Keratinocyte (primary cell): ENCODE data around the gene CACHD1. TPM values are rescaled to one million over a fixed set of nuclear protein-coding genes. Genes with fewer than 3 reads are reported as not detected.

ENCODE experiments used
- DNase-seq: peaks from one replicate; pipeline ENCODE4 v3.0.0-alpha.2; 2011; ENCODE audit warnings: low read depth, missing footprints, low spot score
- FAIRE-seq: peaks from 2 replicates; lab custom pipeline; 2011; peaks lifted over from hg19 to GRCh38; lab: Jason Lieb, UNC
- H2AFZ ChIP-seq: 2 replicates; pipeline ENCODE4 v1.6.0; 2012; ENCODE audit warnings: low read length, control low read depth, inconsistent platforms; ENCODE audit not compliant: control insufficient read depth
- H3K27ac ChIP-seq: 2 replicates; pipeline ENCODE4 v1.5.1; 2011; ENCODE audit warnings: low read length; ENCODE audit not compliant: control insufficient read depth, insufficient read depth
- H3K27me3 ChIP-seq: 3 replicates; pipeline ENCODE4 v1.6.0; 2011; ENCODE audit warnings: low read length; ENCODE audit not compliant: control insufficient read depth, insufficient read depth; ENCODE audit errors: extremely low read depth
- H3K36me3 ChIP-seq, 2 experiments: 2 replicates in 1 of 2; 3 replicates in 1 of 2; pipeline ENCODE4 v1.5.1; 2011; ENCODE audit warnings: low read length in 2 of 2, mild to moderate bottlenecking in 1 of 2; ENCODE audit not compliant: control insufficient read depth in 2 of 2, insufficient read depth in 2 of 2; ENCODE audit errors: extremely low read depth in 1 of 2
- H3K4me1 ChIP-seq: 3 replicates; pipeline ENCODE4 v1.5.1; 2011; ENCODE audit warnings: low read length; ENCODE audit not compliant: control insufficient read depth, insufficient read depth; ENCODE audit errors: extremely low read depth
- H3K4me2 ChIP-seq: 3 replicates; pipeline ENCODE4 v1.6.0; 2011; ENCODE audit warnings: low read depth, low read length; ENCODE audit not compliant: control insufficient read depth, insufficient read depth; ENCODE audit errors: extremely low read depth
- H3K4me3 ChIP-seq, 3 experiments: fragments of 200-600 bp in 1 of 3; sonication (generic) in 1 of 3; 2 replicates in 2 of 3; 3 replicates in 1 of 3; pipeline ENCODE4 v1.5.1; 2011 to 2016; ENCODE audit warnings: low read length in 3 of 3, mild to moderate bottlenecking in 3 of 3, control low read depth in 2 of 3, inconsistent platforms in 1 of 3, low read depth in 1 of 3, mixed read lengths in 1 of 3, mixed run types in 1 of 3, moderate library complexity in 1 of 3; ENCODE audit not compliant: control insufficient read depth in 2 of 3, insufficient read depth in 2 of 3; ENCODE audit errors: extremely low read depth in 1 of 3
- H3K79me2 ChIP-seq: 2 replicates; pipeline ENCODE4 v1.6.0; 2012; ENCODE audit warnings: low read length; ENCODE audit not compliant: control insufficient read depth, insufficient read depth
- H3K9ac ChIP-seq: 3 replicates; pipeline ENCODE4 v1.6.0; 2011; ENCODE audit warnings: low read length; ENCODE audit not compliant: control insufficient read depth, insufficient read depth; ENCODE audit errors: extremely low read depth
- H3K9me1 ChIP-seq: 3 replicates; pipeline ENCODE4 v1.6.0; 2011; ENCODE audit warnings: low read length; ENCODE audit not compliant: control insufficient read depth, insufficient read depth; ENCODE audit errors: extremely low read depth
- H3K9me3 ChIP-seq: 2 replicates; pipeline ENCODE4 v1.5.1; 2012; ENCODE audit warnings: low read depth, low read length; ENCODE audit not compliant: control insufficient read depth
- H4K20me1 ChIP-seq: 3 replicates; pipeline ENCODE4 v1.6.0; 2011; ENCODE audit warnings: low read length; ENCODE audit not compliant: control insufficient read depth, insufficient read depth; ENCODE audit errors: extremely low read depth
- CTCF ChIP-seq, 3 experiments: IDR thresholded peaks in 1 of 3; conservative IDR thresholded peaks in 1 of 3; optimal IDR thresholded peaks in 1 of 3; 2 replicates in 2 of 3; 3 replicates in 1 of 3; pipeline versions ENCODE3 to v1.5.1; 2011; ENCODE audit warnings: low read length in 3 of 3, mild to moderate bottlenecking in 3 of 3, moderate library complexity in 2 of 3, control low read depth in 1 of 3, inconsistent platforms in 1 of 3; ENCODE audit not compliant: insufficient read depth in 2 of 3; ENCODE audit errors: extremely low read depth in 1 of 3
- EZH2 ChIP-seq: IDR thresholded peaks from one replicate; pipeline ENCODE4 v1.6.1; 2012; ENCODE audit warnings: inconsistent platforms, mild to moderate bottlenecking, low read length, moderate library complexity
- dilution Hi-C: fragments of 300-500 bp; cut with MboI; formaldehyde crosslinking; loops from one replicate; pipeline ENCODE4 v1.7.0; 2020; ENCODE audit warnings: low sequenced_read_pairs; ENCODE audit not compliant: extremely low pct_ligation_motif_present
- polyA plus RNA-seq, 5 experiments: library from polyadenylated mRNA; depleted of rRNA in 3 of 5; stranded (reverse) in 3 of 5; stranded (forward) in 1 of 5; unstranded in 1 of 5; fragments of >200 nt; gene quantifications; 1 replicate in 1 of 5; 2 replicates in 3 of 5; 3 replicates in 1 of 5; pipeline versions ENCODE4 v1.2.1 to v1.2.3, GENCODE V29; 2011 to 2012; ENCODE audit warnings: missing spikeins in 2 of 5, low read depth in 1 of 5, low replicate concordance in 1 of 5

CACHD1 gene
- polyA plus RNA-seq, 1 donor (not counting 4 experiments of a cell fraction or from before 2014, with no cell fraction given): 2.4 TPM

GRCh38 chr1:64440183-64440826 is 29.6 kb upstream of the CACHD1 start:
- FAIRE-seq (no peak), DNase-seq (no peak)
- Histone ChIP-seq H3K9me3 (no peaks in the 10 kb centered on the region), H2AFZ (no peak overlapping the region), H4K20me1 (no peaks in the 10 kb centered on the region), H3K27me3 (no peaks in the 10 kb centered on the region), H3K9ac (no peak overlapping the region), H3K9me1 (no peaks in the 10 kb centered on the region), H3K36me3 (no peaks in the 10 kb centered on the region), H3K4me2 (no peak overlapping the region), H3K27ac (no peak overlapping the region), H3K4me3 (no peak overlapping the region), H3K4me1 (no peaks in the 10 kb centered on the region), H3K79me2 (no peaks in the 10 kb centered on the region)
- TF ChIP-seq CTCF (optimal IDR thresholded peaks at IDR 0.05 in 1 of 3, IDR thresholded peaks at IDR 0.05 in 1 of 3, conservative IDR thresholded peaks at IDR 0.05 in 1 of 3; ENCODE audit: extremely low read depth in 1 of 3, insufficient read depth in 2 of 3, low read length in 3 of 3) (no peak), EZH2 (no peak)
- dilution Hi-C loops: no loop called here

- Histone ChIP-seq H3K79me2 (no peaks in the 10 kb centered on the region), H3K9me3 (no peaks in the 10 kb centered on the region), H3K4me1 (no peaks in the 10 kb centered on the region), H3K36me3 (no peaks in the 10 kb centered on the region), H3K4me2 (no peak overlapping the region), H3K9ac (no peak overlapping the region), H3K9me1 (no peaks in the 10 kb centered on the region), H3K4me3 (no peak overlapping the region), H3K27ac (no peak overlapping the region), H3K27me3 (no peaks in the 10 kb centered on the region), H4K20me1 (no peaks in the 10 kb centered on the region), H2AFZ (no peak overlapping the region)
- TF ChIP-seq CTCF (optimal IDR thresholded peaks at IDR 0.05 in 1 of 3, IDR thresholded peaks at IDR 0.05 in 1 of 3, conservative IDR thresholded peaks at IDR 0.05 in 1 of 3; ENCODE audit: extremely low read depth in 1 of 3, insufficient read depth in 2 of 3, low read length in 3 of 3) (no peak), EZH2 (no peak)
- FAIRE-seq: no peak
- dilution Hi-C loops: no loop called here
- DNase-seq: no peak
Measured at GRCh38 chr1:64451440-64451839, 18.5 kb upstream of the CACHD1 start.
